ENCODE data around the gene ZNF302.
A peak's percentile ranks its signal among the peaks of the same experiment; 100 is the strongest.

The ZNF302 gene

GRCh38 chr19:34722353-34722752 lies 44.9 kb downstream of the ZNF302 start:
- Histone ChIP-seq H2AFZ (ENCODE audit: low read depth, low read length) (no peak overlapping the region), H3K4ac (ENCODE audit: low read depth in 1 of 2, low read length in 2 of 2) (no peak overlapping the region), H3K36me3 (ENCODE audit: control insufficient read depth in 1 of 2, insufficient read depth in 2 of 2, low read depth in 1 of 2, low read length in 2 of 2) (no peaks in the 10 kb centered on the region), H3K27me3 (ENCODE audit: control insufficient read depth in 1 of 2, insufficient read depth in 1 of 2, low read length in 2 of 2) (peaks cover 0 to 17% of the 10 kb centered on the region in 2 experiments), H3K9ac (ENCODE audit: low read length) (no peak overlapping the region), H3K4me3 (ENCODE audit: insufficient read depth in 1 of 2, low read depth in 1 of 2, low read length in 2 of 2) (no peak overlapping the region), H2BK15ac (ENCODE audit: low read depth, poor library complexity, severe bottlenecking) (no peak overlapping the region), H3K4me2 (ENCODE audit: low read length, poor library complexity, severe bottlenecking) (no peak overlapping the region), H4K8ac (ENCODE audit: low read length) (no peak overlapping the region), H4K91ac (ENCODE audit: low read length) (no peak overlapping the region), H3K18ac (ENCODE audit: low read depth in 1 of 2, low read length in 2 of 2) (no peak overlapping the region), H2BK12ac (ENCODE audit: low read length in 2 of 2) (no peak overlapping the region), H3K27ac (ENCODE audit: low read length, poor library complexity, severe bottlenecking) (no peak overlapping the region), H3K79me1 (replicated peaks; ENCODE audit: low read length, poor library complexity, severe bottlenecking) (no peaks in the 10 kb centered on the region), H2AK5ac (ENCODE audit: low read length, severe bottlenecking) (no peak overlapping the region), H2BK120ac (ENCODE audit: low read depth, low read length) (no peak overlapping the region), H3K23ac (ENCODE audit: low read length in 2 of 2) (no peak overlapping the region), H3K9me3 (ENCODE audit: control insufficient read depth, low read length) (no peaks in the 10 kb centered on the region), H2BK5ac (ENCODE audit: low read depth, low read length, poor library complexity, severe bottlenecking) (no peak overlapping the region), H3K14ac (ENCODE audit: low read length in 2 of 2) (no peak overlapping the region), H3K4me1 (ENCODE audit: control insufficient read depth, insufficient read depth, low read depth, low read length) (no peaks in the 10 kb centered on the region)
- 68% methylated on average over 11 of the region's 11 CpGs for WGBS
- no peak for DNase-seq

GRCh38 chr19:34725400-34725799 lies 47.9 kb downstream of the ZNF302 start:
- Histone ChIP-seq H3K4me3 (ENCODE audit: insufficient read depth in 1 of 2, low read depth in 1 of 2, low read length in 2 of 2) (no peak overlapping the region), H3K18ac (ENCODE audit: low read depth in 1 of 2, low read length in 2 of 2) (no peak overlapping the region), H3K9me3 (ENCODE audit: control insufficient read depth, low read length) (no peaks in the 10 kb centered on the region), H3K4me2 (ENCODE audit: low read length, poor library complexity, severe bottlenecking) (no peak overlapping the region), H2BK12ac (ENCODE audit: low read length in 2 of 2) (no peak overlapping the region), H4K8ac (ENCODE audit: low read length) (no peak overlapping the region), H2BK120ac (ENCODE audit: low read depth, low read length) (no peak overlapping the region), H3K27me3 (ENCODE audit: control insufficient read depth in 1 of 2, insufficient read depth in 1 of 2, low read length in 2 of 2) (peaks cover 0 to 17% of the 10 kb centered on the region in 2 experiments), H3K14ac (ENCODE audit: low read length in 2 of 2) (no peak overlapping the region), H2AFZ (ENCODE audit: low read depth, low read length) (no peak overlapping the region), H4K91ac (ENCODE audit: low read length) (no peak overlapping the region), H3K4ac (ENCODE audit: low read depth in 1 of 2, low read length in 2 of 2) (no peak overlapping the region), H3K23ac (ENCODE audit: low read length in 2 of 2) (no peak overlapping the region), H3K36me3 (ENCODE audit: control insufficient read depth in 1 of 2, insufficient read depth in 2 of 2, low read depth in 1 of 2, low read length in 2 of 2) (no peaks in the 10 kb centered on the region), H3K27ac (ENCODE audit: low read length, poor library complexity, severe bottlenecking) (no peak overlapping the region), H3K79me1 (replicated peaks; ENCODE audit: low read length, poor library complexity, severe bottlenecking) (no peaks in the 10 kb centered on the region), H2BK15ac (ENCODE audit: low read depth, poor library complexity, severe bottlenecking) (no peak overlapping the region), H3K4me1 (ENCODE audit: control insufficient read depth, insufficient read depth, low read depth, low read length) (no peaks in the 10 kb centered on the region), H2AK5ac (ENCODE audit: low read length, severe bottlenecking) (no peak overlapping the region), H2BK5ac (ENCODE audit: low read depth, low read length, poor library complexity, severe bottlenecking) (no peak overlapping the region), H3K9ac (ENCODE audit: low read length) (no peak overlapping the region)
- no peak for DNase-seq
- 50% methylated on average over 6 of the region's 6 CpGs for WGBS

DNA sequence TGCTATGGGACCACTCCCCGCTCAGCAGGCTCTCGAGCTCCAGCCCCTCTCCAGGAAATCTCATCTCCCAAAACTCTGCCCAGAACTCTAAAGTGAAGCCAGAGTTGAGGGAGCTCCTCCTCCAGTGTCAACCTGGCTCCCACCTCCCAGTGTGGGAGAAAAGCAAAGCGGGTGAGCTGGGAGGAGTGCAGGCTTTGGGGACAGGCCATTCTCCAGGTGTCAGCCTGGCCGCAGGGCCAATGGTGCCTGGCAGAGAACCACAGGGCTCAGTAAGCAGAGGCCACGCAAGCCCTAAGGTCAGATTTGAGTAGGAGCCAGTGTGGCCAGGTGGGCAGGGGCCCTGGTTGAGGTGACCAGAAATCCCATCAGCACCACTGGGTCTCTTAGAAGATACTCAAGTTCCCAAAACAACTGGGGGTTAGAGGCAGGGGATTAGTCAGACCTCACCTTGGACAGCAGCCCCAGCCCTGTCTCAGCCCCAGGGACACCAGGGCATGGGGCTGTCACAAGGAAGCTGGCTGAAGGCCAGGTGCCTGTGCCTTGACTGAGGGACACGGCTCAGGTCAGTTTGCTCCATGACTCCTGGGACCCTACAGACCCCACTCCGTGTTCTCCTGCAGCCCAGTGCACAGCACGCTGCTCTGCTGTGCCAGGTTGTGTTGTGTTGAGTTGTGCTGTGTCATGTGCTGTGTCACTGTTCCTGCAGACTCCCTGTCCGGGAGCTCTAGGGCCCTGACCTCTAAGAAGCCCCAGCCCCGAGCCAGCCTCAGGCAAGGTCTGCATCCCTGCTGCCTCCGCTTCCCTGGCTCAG lies 53.7 kb downstream of the ZNF302 start:
- WGBS, result 80% methylated on average over 10 of the region's 11 CpGs
- Histone ChIP-seq H2AK5ac (ENCODE audit: low read length, severe bottlenecking) (no peak overlapping the region), H2BK120ac (ENCODE audit: low read depth, low read length) (no peak overlapping the region), H3K27ac (ENCODE audit: low read length, poor library complexity, severe bottlenecking) (no peak overlapping the region), H3K14ac (ENCODE audit: low read length in 2 of 2) (no peak overlapping the region), H2BK12ac (ENCODE audit: low read length in 2 of 2) (no peak overlapping the region), H3K4me3 (ENCODE audit: insufficient read depth in 1 of 2, low read depth in 1 of 2, low read length in 2 of 2) (no peak overlapping the region), H2AFZ (ENCODE audit: low read depth, low read length) (no peak overlapping the region), H3K4ac (ENCODE audit: low read depth in 1 of 2, low read length in 2 of 2) (no peak overlapping the region), H3K27me3 (ENCODE audit: control insufficient read depth in 1 of 2, insufficient read depth in 1 of 2, low read length in 2 of 2) (peaks cover 0 to 3% of the 10 kb centered on the region in 2 experiments), H3K4me1 (ENCODE audit: control insufficient read depth, insufficient read depth, low read depth, low read length) (peaks cover 10% of the 10 kb centered on the region), H2BK5ac (ENCODE audit: low read depth, low read length, poor library complexity, severe bottlenecking) (no peak overlapping the region), H3K9ac (ENCODE audit: low read length) (no peak overlapping the region), H4K91ac (ENCODE audit: low read length) (no peak overlapping the region), H3K9me3 (ENCODE audit: control insufficient read depth, low read length) (peaks cover 10% of the 10 kb centered on the region), H3K18ac (ENCODE audit: low read depth in 1 of 2, low read length in 2 of 2) (no peak overlapping the region), H3K23ac (ENCODE audit: low read length in 2 of 2) (no peak overlapping the region), H4K8ac (ENCODE audit: low read length) (no peak overlapping the region), H2BK15ac (ENCODE audit: low read depth, poor library complexity, severe bottlenecking) (no peak overlapping the region), H3K79me1 (replicated peaks; ENCODE audit: low read length, poor library complexity, severe bottlenecking) (peaks cover 17% of the 10 kb centered on the region), H3K36me3 (ENCODE audit: control insufficient read depth in 1 of 2, insufficient read depth in 2 of 2, low read depth in 1 of 2, low read length in 2 of 2) (peaks cover 8 to 11% of the 10 kb centered on the region in 2 experiments), H3K4me2 (ENCODE audit: low read length, poor library complexity, severe bottlenecking) (no peak overlapping the region)
- no peak for DNase-seq

- no peak overlapping the region for H2BK5ac ChIP-seq (ENCODE audit: low read depth, low read length, poor library complexity, severe bottlenecking)
- peaks cover 17% of the 10 kb centered on the region for H3K79me1 ChIP-seq (replicated peaks; ENCODE audit: low read length, poor library complexity, severe bottlenecking)
- no peak overlapping the region for H3K14ac ChIP-seq (ENCODE audit: low read length in 2 of 2)
- H3K9ac ChIP-seq (ENCODE audit: low read length), result no peak overlapping the region
- H3K27me3 ChIP-seq (ENCODE audit: control insufficient read depth in 1 of 2, insufficient read depth in 1 of 2, low read length in 2 of 2), result no peaks in the 10 kb centered on the region
- no peak overlapping the region for H2BK12ac ChIP-seq (ENCODE audit: low read length in 2 of 2)
- peaks cover 16% of the 10 kb centered on the region for H3K9me3 ChIP-seq (ENCODE audit: control insufficient read depth, low read length)
- peak overlapping the region; percentile 5 for H4K8ac ChIP-seq (ENCODE audit: low read length)
- no peak overlapping the region for H3K23ac ChIP-seq (ENCODE audit: low read length in 2 of 2)
- H3K27ac ChIP-seq (ENCODE audit: low read length, poor library complexity, severe bottlenecking), result no peak overlapping the region
- no peak overlapping the region for H3K4me3 ChIP-seq (ENCODE audit: insufficient read depth in 1 of 2, low read depth in 1 of 2, low read length in 2 of 2)
- no peak overlapping the region for H2BK120ac ChIP-seq (ENCODE audit: low read depth, low read length)
- no peak for DNase-seq
- WGBS, result 73% methylated on average over 7 of the region's 7 CpGs
- H3K4me2 ChIP-seq (ENCODE audit: low read length, poor library complexity, severe bottlenecking), result no peak overlapping the region
- H2BK15ac ChIP-seq (ENCODE audit: low read depth, poor library complexity, severe bottlenecking), result no peak overlapping the region
- H4K91ac ChIP-seq (ENCODE audit: low read length), result no peak overlapping the region
- H3K18ac ChIP-seq (ENCODE audit: low read depth in 1 of 2, low read length in 2 of 2), result no peak overlapping the region
- H2AFZ ChIP-seq (ENCODE audit: low read depth, low read length), result no peak overlapping the region
- no peak overlapping the region for H2AK5ac ChIP-seq (ENCODE audit: low read length, severe bottlenecking)
- no peak overlapping the region for H3K4ac ChIP-seq (ENCODE audit: low read depth in 1 of 2, low read length in 2 of 2)
- H3K4me1 ChIP-seq (ENCODE audit: control insufficient read depth, insufficient read depth, low read depth, low read length), result peaks cover 10% of the 10 kb centered on the region
- H3K36me3 ChIP-seq (ENCODE audit: control insufficient read depth in 1 of 2, insufficient read depth in 2 of 2, low read depth in 1 of 2, low read length in 2 of 2), result peaks cover 10 to 19% of the 10 kb centered on the region in 2 experiments
These were observed 54.5 kb downstream of the ZNF302 start for GRCh38 chr19:34731964-34732363.

Measured in mesenchymal stem cell (in vitro differentiated cells and primary cell).